Gastroesophageal sphincter (tissue), 3 donors: ENCODE data around the gene MAPK9.

Source experiments
- CTCF ChIP-seq, 4 experiments: fragments of 200-600 bp in 2 of 4; fragments of 450-650 bp in 2 of 4; sonication (generic) in 1 of 4; IDR thresholded peaks; one replicate each; pipeline ENCODE4 v1.5.1; 2017 to 2019; ENCODE audit warnings: antibody characterized with exemption in 4 of 4, mild to moderate bottlenecking in 2 of 4, moderate library complexity in 2 of 4
- POLR2A ChIP-seq, 2 donors: fragments of 450-650 bp; IDR thresholded peaks; one replicate each; pipeline ENCODE4 v1.6.1; 2017; ENCODE audit warnings: antibody characterized with exemption in 2 of 2, mild to moderate bottlenecking in 2 of 2, moderate library complexity in 1 of 2

- peak in 3 of 4 experiments; percentile 66 to 80 (median 75) for TF ChIP-seq CTCF (IDR thresholded peaks at IDR 0.05)
- no peak for TF ChIP-seq POLR2A (IDR thresholded peaks at IDR 0.05)
Observed at GRCh38 chr5:180328296-180329137, 36.6 kb upstream of the MAPK9 start.
